ENCODE results near the gene RTN4RL2.

RTN4RL2 gene

GRCh38 chr11:57460022-57460757, at the start of gene RTN4RL2:
RTN4RL2 (plus strand) TSS chr11:57460528; CDS start chr11:57460866, 338 bp downstream.
- DNase-seq (ENCODE audit: low read depth) = peak; percentile 47

GRCh38 chr11:57413681-57414080, 46.6 kb upstream of the RTN4RL2 start:
- DNase-seq (ENCODE audit: low read depth) = no peak

DNA sequence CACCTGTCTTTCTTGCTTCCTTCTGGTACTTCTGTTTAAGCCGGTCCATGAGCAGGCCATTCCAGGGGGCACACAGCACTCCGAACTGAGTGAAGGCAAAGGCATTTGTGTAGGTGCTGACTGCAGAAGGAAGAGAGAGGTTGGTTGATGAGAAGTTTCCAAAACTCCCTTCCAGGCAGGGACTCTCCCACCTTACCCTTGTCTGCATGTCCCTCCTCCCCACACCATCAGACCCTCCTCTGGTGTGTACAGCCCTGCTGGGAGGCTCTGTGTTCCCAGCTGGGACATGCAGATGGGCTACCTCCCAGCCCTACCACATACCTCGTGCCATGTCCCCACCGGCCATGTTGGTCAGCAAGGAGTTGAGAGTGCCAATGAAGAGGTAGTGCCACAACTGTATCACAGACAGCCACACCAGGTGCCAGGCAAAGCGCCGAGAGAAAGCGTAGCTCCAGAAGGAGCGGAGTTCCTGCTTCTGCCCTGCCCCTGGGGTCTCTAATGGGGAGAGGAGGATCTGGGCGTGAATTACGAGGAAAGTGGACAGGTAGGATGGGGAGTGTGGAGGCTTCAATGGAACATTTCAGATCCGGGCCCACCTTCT, 45.6 kb upstream of the RTN4RL2 start:
- DNase-seq (ENCODE audit: low read depth) = no peak

DNA sequence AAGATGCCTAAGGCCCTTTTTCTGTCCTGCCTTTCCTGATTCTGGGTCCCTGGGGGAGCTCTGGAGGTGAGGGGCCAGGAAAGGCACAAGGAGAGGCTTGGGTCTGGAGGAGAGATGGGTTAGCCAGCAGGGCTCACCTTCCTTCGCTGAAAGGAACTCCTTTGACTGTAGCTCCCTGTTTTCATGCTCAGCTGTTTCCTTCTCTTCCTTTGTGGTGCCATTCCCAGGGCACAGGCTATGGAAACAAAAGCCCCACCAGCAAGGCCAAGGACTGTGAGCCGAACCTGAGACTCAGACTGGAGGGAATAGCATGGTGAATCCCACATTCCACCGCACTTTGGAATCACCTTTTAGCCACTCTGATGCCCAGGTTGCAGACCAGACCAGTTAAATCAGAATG, 43.9 kb upstream of the RTN4RL2 start:
- DNase-seq (ENCODE audit: low read depth) = no peak

DNA sequence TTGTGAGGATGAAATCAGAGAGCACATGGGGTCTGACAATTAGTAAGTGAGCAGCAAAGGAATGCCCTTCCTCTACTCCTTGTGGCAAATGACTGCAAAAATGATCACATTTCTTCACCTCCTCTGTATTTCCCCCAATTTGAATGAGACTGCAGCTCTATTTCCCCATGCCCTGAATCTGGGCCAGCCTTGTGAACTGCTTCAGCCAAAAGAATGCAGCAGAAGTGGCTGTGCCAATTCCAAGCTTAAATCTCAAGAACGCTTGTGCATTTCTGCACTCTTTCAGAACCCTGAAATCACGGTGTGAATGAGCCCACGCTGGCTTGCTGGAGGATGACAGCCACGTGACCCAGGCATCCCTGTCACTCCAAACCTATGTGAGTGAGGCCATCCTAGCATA, 43.3 kb upstream of the RTN4RL2 start:
- DNase-seq (ENCODE audit: low read depth) = no peak

DNA sequence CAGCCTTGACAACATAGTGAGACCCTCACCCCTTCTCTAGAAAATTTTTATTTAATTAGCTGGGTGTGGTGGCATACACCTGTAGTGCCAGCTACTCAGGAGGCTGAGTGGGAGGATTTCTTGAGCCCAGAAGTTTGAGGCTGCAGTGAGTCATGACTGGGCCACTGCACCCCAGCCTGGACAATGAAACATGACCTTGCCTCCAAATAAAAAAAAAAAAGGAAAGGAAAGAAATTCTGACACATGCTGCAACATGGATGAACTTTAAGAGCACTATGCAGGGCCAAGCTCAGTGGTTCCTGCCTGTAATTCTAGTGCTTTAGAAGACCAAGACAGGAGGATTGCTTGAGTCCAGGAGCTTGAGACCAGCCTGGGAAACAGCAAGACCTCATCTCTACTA, 42.2 kb upstream of the RTN4RL2 start:
- DNase-seq (ENCODE audit: low read depth) = no peak

- no peak for DNase-seq (ENCODE audit: low read depth)
Measured at GRCh38 chr11:57419146-57419545, 41.2 kb upstream of the RTN4RL2 start.

DNA sequence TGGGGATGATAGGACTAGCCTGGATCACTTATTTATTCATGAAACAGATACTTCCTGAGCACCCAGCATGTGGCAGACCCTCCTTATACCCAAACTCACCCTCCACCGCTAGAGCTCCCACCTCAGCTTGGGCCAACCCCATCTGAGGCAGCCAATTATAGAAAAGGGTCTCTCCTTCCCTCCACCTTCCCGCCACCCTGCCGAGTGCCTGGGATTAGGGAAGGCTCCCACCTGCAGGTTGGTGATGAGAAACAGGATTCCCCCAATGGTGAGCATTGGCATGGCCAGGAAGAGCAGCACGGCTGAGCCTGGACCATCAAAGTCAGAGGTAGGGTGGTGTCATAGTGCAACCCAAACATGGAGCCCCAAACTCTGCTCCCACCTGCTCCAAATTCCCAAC, 39.3 kb upstream of the RTN4RL2 start:
- DNase-seq (ENCODE audit: low read depth) = no peak

GRCh38 chr11:57421805-57422204, 38.5 kb upstream of the RTN4RL2 start:
- no peak for DNase-seq (ENCODE audit: low read depth)

GRCh38 chr11:57422669-57423068, 37.7 kb upstream of the RTN4RL2 start:
- DNase-seq (ENCODE audit: low read depth) = no peak

DNA sequence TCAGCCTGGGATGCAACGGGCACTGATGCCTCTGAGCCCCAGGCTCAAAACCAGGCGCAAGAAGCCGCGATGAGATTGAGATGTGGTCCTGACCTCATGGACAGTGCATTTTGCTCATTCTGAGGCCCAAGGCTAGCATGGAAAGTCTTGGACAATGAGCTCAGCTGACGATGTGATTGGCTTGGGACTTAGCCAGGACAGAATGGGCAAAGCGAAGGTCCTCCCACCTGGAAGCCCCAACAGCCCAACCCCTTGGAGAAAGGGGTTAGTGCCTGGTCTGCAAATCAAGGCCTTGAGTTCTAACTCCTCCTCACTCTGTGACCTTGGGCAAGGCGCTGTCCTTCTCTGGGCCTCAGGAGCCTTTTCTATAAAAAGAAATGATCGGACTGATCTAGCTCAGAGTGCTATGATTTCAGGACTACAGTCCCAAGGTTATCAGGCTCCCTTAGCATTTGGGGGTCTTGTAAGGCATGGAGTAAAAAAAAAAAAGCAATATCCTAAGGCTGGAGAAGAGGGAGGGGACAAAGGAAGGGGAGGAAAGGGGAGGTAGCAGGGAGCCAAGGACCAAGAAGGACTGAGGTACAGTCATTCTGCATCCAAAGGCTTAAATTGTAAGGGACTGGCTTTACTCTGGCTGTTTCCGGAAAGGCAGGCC, 36.1 kb upstream of the RTN4RL2 start:
- no peak for DNase-seq (ENCODE audit: low read depth)

DNA sequence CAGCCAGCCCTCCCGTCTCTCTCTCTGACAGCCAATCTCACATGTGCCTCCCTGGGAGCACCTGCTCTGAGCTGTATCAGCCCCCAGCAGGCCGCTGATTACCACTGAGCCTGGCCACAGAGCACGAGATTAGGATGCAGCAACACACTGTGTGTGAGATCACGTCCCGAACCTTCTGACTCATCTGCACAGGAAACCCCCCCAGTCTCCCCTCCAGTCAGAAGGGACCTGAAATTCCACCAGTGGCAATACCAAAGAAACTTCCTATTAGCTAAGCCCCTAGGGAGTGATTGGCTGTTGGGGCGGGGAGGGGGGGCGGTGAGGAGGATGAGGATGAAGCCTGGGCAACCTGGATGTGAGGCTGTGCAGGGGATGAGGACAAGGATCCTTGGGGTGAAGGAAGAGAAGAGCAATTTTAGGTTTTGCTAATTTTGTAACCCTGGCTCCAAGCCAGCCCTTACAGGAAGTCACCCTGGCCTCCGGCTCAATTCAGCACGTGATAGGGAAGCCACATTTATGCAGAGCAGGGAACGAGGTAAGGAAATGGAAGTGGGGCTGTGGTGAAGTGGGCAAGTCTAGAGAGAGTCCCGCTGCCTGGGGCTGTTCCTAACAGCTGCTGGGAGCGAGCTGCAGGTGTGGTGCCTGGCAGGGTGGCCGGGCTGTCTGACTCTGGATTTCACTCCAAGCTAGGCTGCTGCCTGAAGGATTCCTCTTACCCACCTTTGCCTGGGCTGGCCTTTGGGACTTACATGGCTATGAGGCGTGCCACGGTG, 35.4 kb upstream of the RTN4RL2 start:
- DNase-seq (ENCODE audit: low read depth) = peak; percentile 93

GRCh38 chr11:57425565-57426438, 34.5 kb upstream of the RTN4RL2 start:
- no peak for DNase-seq (ENCODE audit: low read depth)

GRCh38 chr11:57426439-57426928, 33.8 kb upstream of the RTN4RL2 start:
- no peak for DNase-seq (ENCODE audit: low read depth)

DNA sequence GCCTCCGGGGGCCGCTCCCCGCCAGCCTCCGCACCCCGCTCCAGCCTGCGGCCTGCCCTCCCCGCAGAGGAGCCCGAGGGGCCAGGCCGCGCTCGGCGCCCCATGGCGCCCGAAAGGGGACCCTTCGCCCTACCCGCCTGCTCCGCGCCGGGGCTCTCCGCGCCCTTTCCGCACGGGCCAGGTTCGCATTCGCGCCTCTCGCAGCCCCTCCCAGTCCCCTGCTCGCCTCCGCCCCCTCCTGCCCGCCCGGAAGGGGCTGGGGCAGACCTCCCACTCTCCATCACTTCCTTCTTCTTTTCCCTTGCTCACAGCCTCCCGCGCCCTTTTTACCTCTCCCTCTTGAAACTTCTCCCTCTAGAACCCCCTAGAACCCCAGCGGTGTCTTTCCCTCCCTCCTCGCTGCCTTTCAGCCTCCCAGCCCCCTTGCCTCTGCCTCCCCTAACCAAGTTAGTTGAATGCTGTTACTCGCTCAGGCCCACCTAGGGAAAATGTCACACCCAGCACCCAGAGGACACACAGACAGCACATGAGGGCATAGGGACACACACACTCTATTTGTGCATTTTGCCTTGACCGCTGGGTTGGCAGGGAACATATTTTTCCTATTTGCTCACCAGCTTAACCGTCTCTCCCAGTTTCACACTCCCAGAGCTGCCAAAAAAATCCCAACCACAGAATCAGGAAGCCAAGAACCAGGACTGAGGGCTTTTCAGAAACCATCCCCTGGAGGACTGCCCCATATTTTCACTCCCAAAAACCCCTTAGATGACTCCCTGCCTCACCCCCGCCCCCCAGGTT, 33.2 kb upstream of the RTN4RL2 start, which contains the start of gene SLC43A3:
Gene SLC43A3 (minus strand): TSS at position 193 of the 798 bp plus-strand sequence. CDS start 949 bp downstream, outside the sequence.
- peak; percentile 85 for DNase-seq (ENCODE audit: low read depth)

DNA sequence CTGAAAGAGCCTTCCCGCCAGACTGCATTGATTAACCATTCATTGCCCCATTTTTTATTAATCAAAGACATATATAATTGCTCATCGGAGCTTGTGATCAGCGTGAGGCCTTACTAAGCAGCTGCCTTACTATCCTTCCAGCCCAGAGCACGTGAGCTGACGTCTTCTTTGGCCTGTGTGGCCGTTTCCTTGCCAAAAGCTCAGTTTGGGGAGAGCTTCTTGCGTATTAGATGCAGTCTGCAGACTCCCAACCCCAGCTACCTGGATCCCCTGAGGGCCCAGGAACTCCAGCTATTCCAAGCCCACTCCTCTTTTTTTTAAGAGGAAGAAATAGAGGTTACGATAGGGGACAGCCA, 32.6 kb upstream of the RTN4RL2 start:
- DNase-seq (ENCODE audit: low read depth) = no peak

DNA sequence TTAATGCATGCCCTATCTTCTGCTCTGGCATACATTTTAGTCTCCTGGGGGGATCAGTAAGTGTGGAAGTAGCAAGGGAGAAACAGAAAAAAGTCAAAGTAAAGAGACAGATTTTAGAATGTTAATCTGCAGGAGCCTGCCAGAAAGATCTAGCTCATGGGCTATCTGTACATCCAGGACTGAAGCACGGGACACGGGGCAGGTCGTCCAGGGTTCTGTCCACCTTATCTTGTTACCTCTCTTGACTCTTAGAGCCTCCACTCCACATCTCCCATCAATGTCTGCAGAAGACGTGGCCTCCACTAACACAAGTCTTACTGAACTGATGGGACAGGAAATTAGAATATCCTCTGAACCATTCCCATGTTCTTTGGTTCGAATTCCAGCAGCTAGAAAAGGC, 31.7 kb upstream of the RTN4RL2 start:
- DNase-seq (ENCODE audit: low read depth) = no peak

DNA sequence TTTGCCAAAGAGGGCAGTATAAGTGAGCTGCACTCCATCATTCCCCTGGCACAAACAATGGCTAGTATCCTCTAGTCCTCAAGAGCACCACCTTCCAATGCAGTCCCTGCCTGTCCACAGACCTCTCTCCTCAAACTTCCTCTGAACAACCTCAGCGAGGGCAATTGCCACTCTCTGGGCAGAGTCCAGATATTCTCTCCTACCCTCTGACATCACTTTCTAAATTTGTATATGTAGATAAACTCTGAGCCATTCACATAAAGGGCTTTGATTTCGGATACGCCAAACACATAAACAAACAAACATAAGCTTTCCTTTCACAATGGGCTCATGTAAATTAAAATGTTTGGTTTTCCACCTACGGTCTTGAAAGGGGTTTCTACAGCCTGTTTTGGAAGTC, 30.4 kb upstream of the RTN4RL2 start:
- no peak for DNase-seq (ENCODE audit: low read depth)

DNA sequence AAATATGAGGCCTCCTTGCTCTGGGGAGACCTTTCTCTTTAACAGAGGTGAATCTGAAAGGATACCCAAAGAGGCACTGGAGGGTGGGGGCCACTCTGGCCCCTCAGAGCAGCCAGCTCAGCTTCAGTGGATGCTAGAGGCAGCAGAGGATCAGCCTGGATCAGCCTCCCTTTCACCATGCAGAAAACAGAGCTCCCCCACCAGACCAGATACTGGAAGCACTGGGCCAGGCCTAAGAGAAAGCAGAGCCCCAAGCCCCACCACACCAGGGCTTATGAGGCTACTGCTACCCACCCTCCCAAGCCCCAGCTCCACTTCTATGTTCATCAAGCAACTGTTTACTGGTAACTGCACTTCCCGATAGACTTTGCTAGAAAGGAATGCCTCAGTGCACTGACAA, 29.4 kb upstream of the RTN4RL2 start:
- no peak for DNase-seq (ENCODE audit: low read depth)

- no peak for DNase-seq (ENCODE audit: low read depth)
Measured at GRCh38 chr11:57432149-57432561, 28.2 kb upstream of the RTN4RL2 start.

Data from HS-5 (cell line).